Measurements from ENCODE around the gene REV1. TPM values are rescaled to one million over a fixed set of nuclear protein-coding genes. Genes with fewer than 3 reads are reported as not detected.

Gene REV1
- total and polyA plus RNA-seq, 2 experiments from 2014 or later: 32.9 to 46.7 TPM

- no peak overlapping the region for H2AFZ ChIP-seq
- Mint-ChIP-seq H3K4me1 (no peaks in the 10 kb centered on the region), H3K27ac (no peak overlapping the region), H3K9me3 (no peaks in the 10 kb centered on the region), H3K36me3 (ENCODE audit: low read depth) (peaks cover 73% of the 10 kb centered on the region), H3K27me3 (ENCODE audit: insufficient read depth, low read depth, poor library complexity) (no peaks in the 10 kb centered on the region), H3K4me3 (no peak overlapping the region)
- no peaks in the 10 kb centered on the region for H3K9me2 ChIP-seq (ENCODE audit: insufficient read depth)
- H3K27ac ChIP-seq (ENCODE audit: low read depth): no peak overlapping the region
- H3K4me1 ChIP-seq (ENCODE audit: insufficient read depth): no peaks in the 10 kb centered on the region
- peaks cover 55% of the 10 kb centered on the region for H3K36me3 ChIP-seq (ENCODE audit: insufficient read depth)
- no peak overlapping the region for H3K4me3 ChIP-seq
- H3K4me2 ChIP-seq: no peak overlapping the region
- no peak for ATAC-seq
- DNase-seq (ENCODE audit: low spot score): no peak
- H3F3A ChIP-seq (replicated peaks; ENCODE audit: low read depth): no peaks in the 10 kb centered on the region
- H3K27me3 ChIP-seq (ENCODE audit: insufficient read depth): no peaks in the 10 kb centered on the region
- 0 out of 2 replicates have a peak, but pooled peaks cover 2% of the 10 kb centered on the region for H4K20me1 ChIP-seq (replicated peaks; ENCODE audit: insufficient read depth)
- H3K79me2 ChIP-seq (replicated peaks; ENCODE audit: insufficient read depth): peaks cover 5% of the 10 kb centered on the region; the same call in 1 of the 2 replicates
- TF ChIP-seq, protein P1, sequence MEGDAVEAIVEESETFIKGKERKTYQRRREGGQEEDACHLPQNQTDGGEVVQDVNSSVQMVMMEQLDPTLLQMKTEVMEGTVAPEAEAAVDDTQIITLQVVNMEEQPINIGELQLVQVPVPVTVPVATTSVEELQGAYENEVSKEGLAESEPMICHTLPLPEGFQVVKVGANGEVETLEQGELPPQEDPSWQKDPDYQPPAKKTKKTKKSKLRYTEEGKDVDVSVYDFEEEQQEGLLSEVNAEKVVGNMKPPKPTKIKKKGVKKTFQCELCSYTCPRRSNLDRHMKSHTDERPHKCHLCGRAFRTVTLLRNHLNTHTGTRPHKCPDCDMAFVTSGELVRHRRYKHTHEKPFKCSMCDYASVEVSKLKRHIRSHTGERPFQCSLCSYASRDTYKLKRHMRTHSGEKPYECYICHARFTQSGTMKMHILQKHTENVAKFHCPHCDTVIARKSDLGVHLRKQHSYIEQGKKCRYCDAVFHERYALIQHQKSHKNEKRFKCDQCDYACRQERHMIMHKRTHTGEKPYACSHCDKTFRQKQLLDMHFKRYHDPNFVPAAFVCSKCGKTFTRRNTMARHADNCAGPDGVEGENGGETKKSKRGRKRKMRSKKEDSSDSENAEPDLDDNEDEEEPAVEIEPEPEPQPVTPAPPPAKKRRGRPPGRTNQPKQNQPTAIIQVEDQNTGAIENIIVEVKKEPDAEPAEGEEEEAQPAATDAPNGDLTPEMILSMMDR (conservative IDR thresholded peaks at IDR 0.05; ENCODE audit: low read depth in 2 of 2): no peak
- no peak for TF ChIP-seq ZNF331 (CRISPR knock-in tag; IDR thresholded peaks at IDR 0.05; ENCODE audit: low read depth)
- TF ChIP-seq ZNF114 (CRISPR knock-in tag; IDR thresholded peaks at IDR 0.05): no peak
- no peak for TF ChIP-seq CREB1 (CRISPR knock-in tag; IDR thresholded peaks at IDR 0.05; ENCODE audit: low read depth)
- TF ChIP-seq, protein P2, sequence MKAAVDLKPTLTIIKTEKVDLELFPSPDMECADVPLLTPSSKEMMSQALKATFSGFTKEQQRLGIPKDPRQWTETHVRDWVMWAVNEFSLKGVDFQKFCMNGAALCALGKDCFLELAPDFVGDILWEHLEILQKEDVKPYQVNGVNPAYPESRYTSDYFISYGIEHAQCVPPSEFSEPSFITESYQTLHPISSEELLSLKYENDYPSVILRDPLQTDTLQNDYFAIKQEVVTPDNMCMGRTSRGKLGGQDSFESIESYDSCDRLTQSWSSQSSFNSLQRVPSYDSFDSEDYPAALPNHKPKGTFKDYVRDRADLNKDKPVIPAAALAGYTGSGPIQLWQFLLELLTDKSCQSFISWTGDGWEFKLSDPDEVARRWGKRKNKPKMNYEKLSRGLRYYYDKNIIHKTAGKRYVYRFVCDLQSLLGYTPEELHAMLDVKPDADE (IDR thresholded peaks at IDR 0.05): no peak
- TF ChIP-seq JUNB (IDR thresholded peaks at IDR 0.05; ENCODE audit: unreplicated experiment): no peak
- no peak for TF ChIP-seq STAT1 (IDR thresholded peaks at IDR 0.05; ENCODE audit: unreplicated experiment)
- TF ChIP-seq, protein P3, sequence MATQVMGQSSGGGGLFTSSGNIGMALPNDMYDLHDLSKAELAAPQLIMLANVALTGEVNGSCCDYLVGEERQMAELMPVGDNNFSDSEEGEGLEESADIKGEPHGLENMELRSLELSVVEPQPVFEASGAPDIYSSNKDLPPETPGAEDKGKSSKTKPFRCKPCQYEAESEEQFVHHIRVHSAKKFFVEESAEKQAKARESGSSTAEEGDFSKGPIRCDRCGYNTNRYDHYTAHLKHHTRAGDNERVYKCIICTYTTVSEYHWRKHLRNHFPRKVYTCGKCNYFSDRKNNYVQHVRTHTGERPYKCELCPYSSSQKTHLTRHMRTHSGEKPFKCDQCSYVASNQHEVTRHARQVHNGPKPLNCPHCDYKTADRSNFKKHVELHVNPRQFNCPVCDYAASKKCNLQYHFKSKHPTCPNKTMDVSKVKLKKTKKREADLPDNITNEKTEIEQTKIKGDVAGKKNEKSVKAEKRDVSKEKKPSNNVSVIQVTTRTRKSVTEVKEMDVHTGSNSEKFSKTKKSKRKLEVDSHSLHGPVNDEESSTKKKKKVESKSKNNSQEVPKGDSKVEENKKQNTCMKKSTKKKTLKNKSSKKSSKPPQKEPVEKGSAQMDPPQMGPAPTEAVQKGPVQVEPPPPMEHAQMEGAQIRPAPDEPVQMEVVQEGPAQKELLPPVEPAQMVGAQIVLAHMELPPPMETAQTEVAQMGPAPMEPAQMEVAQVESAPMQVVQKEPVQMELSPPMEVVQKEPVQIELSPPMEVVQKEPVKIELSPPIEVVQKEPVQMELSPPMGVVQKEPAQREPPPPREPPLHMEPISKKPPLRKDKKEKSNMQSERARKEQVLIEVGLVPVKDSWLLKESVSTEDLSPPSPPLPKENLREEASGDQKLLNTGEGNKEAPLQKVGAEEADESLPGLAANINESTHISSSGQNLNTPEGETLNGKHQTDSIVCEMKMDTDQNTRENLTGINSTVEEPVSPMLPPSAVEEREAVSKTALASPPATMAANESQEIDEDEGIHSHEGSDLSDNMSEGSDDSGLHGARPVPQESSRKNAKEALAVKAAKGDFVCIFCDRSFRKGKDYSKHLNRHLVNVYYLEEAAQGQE (IDR thresholded peaks at IDR 0.05; ENCODE audit: unreplicated experiment): no peak
- no peak for TF ChIP-seq EZH2phosphoT487 (IDR thresholded peaks at IDR 0.05; ENCODE audit: unreplicated experiment)
- TF ChIP-seq EZH2 (IDR thresholded peaks at IDR 0.05; ENCODE audit: low read depth, unreplicated experiment): no peak
- TF ChIP-seq NANOG (IDR thresholded peaks at IDR 0.05; ENCODE audit: borderline replicate concordance): no peak
- no peak for TF ChIP-seq POLR2AphosphoS5 (IDR thresholded peaks at IDR 0.05; ENCODE audit: low read depth)
- TF ChIP-seq ZNF462 (CRISPR knock-in tag; IDR thresholded peaks at IDR 0.05): no peak
Observed at GRCh38 chr2:99365661-99366060, 124.2 kb downstream of the REV1 start.

Measured in GM23338 (cell line).